ENCODE results near the gene SPOUT1.
"Not testable (repeated sequence)": the region's sequence is repeated elsewhere in the genome, so short reads cannot be mapped to it uniquely, and the experiment has no call there.

Gene SPOUT1

GRCh38 chr9:128829477-128830251 lies at the start of gene SPOUT1:
TSS of gene SPOUT1 (minus strand) at chr9:128829794. CDS start at chr9:128829780, 14 bp downstream.
- peak; percentile 98 for ATAC-seq
- peak; percentile 95 for DNase-seq

GRCh38 chr9:128877852-128878251 lies 48.3 kb upstream of the SPOUT1 start:
- ATAC-seq (no peak), DNase-seq (no peak)

GRCh38 chr9:128870941-128871265 lies 41.3 kb upstream of the SPOUT1 start:
- not testable (repeated sequence) for DNase-seq, ATAC-seq

GRCh38 chr9:128870128-128870940 lies 40.7 kb upstream of the SPOUT1 start:
- ATAC-seq (no peak), DNase-seq (no peak)

- DNase-seq (peak; percentile 90), ATAC-seq (peak; percentile 92)
These were observed 34.1 kb upstream of the SPOUT1 start for GRCh38 chr9:128863647-128864046.

- no peak for DNase-seq
- ATAC-seq = no peak
These were observed 32.8 kb upstream of the SPOUT1 start for GRCh38 chr9:128862401-128862851.

GRCh38 chr9:128861501-128861900 lies 31.9 kb upstream of the SPOUT1 start:
- DNase-seq = no peak

GRCh38 chr9:128860937-128861336 lies 31.3 kb upstream of the SPOUT1 start:
- DNase-seq = no peak
- ATAC-seq = no peak

More at GRCh38 chr9:128861501-128861900, 31.9 kb upstream of the SPOUT1 start:
- ATAC-seq = no peak

- DNase-seq, ATAC-seq: not testable (repeated sequence)
These were observed 28.9 kb upstream of the SPOUT1 start for GRCh38 chr9:128858476-128858875.

- DNase-seq, ATAC-seq: not testable (repeated sequence)
These were observed 24.9 kb upstream of the SPOUT1 start for GRCh38 chr9:128854454-128854853.

GRCh38 chr9:128852646-128853045 lies 23.1 kb upstream of the SPOUT1 start:
- not testable (repeated sequence) for DNase-seq, ATAC-seq

GRCh38 chr9:128851779-128852600 lies 22.4 kb upstream of the SPOUT1 start:
- ATAC-seq, DNase-seq: not testable (repeated sequence)

- ATAC-seq = not testable (repeated sequence)
These were observed 21.4 kb upstream of the SPOUT1 start for GRCh38 chr9:128851024-128851423.

GRCh38 chr9:128847803-128848202 lies 18.2 kb upstream of the SPOUT1 start:
- DNase-seq (no peak), ATAC-seq (no peak)

More at GRCh38 chr9:128851024-128851423, 21.4 kb upstream of the SPOUT1 start:
- DNase-seq = not testable (repeated sequence)

GRCh38 chr9:128846680-128847030 lies 17.1 kb upstream of the SPOUT1 start:
- no peak for ATAC-seq
- no peak for DNase-seq

- DNase-seq = no peak
- ATAC-seq = no peak
These were observed 15.8 kb upstream of the SPOUT1 start for GRCh38 chr9:128845186-128845931.

GRCh38 chr9:128843171-128843570 lies 13.6 kb upstream of the SPOUT1 start:
- not testable (repeated sequence) for ATAC-seq, DNase-seq

GRCh38 chr9:128841694-128842492 lies 12.3 kb upstream of the SPOUT1 start:
- no peak for ATAC-seq
- no peak for DNase-seq

- ATAC-seq (no peak), DNase-seq (no peak)
These were observed 10.9 kb upstream of the SPOUT1 start for GRCh38 chr9:128840524-128840923.

- DNase-seq (no peak), ATAC-seq (no peak)
These were observed 8.7 kb upstream of the SPOUT1 start for GRCh38 chr9:128838338-128838737.

Measured in stimulated activated naive CD8-positive, alpha-beta T cell treated with anti-CD3 and anti-CD28 coated beads, Interleukin-15, Interleukin-2, amounts not matched to agents 100 U/mL and 50 U/mL, for 24 hours (primary cell).